RWPE1 (cell line): Measurements from ENCODE around the gene DLX4.

Experiments used
- CTCF ChIA-PET: fragments of 350-600 bp; sonication (Branson Sonifier 250); formaldehyde crosslinking; extraction: SDS; loops from one replicate; lab custom pipeline; 2021; lab: Yijun Ruan, JAX
- POLR2A ChIA-PET: fragments of 400-600 bp; formaldehyde crosslinking; extraction: SDS; loops from one replicate; lab custom pipeline; 2020; ENCODE audit warnings: antibody characterized with exemption; ENCODE audit not compliant: low non-redundant PET; lab: Yijun Ruan, JAX
- DNase-seq: peaks from one replicate; pipeline ENCODE4 v3.0.0; 2012; ENCODE audit warnings: low spot score
- H3K27ac ChIP-seq: fragments of 450-650 bp; 2 replicates; pipeline ENCODE4 v1.5.1; 2017
- TF ChIP-seq, protein P1 (sequence below): fragments of 450-650 bp; conservative IDR thresholded peaks from 2 replicates; pipeline ENCODE4 v1.5.1; 2017; ENCODE audit warnings: low read depth, mild to moderate bottlenecking

The DLX4 gene

DNA sequence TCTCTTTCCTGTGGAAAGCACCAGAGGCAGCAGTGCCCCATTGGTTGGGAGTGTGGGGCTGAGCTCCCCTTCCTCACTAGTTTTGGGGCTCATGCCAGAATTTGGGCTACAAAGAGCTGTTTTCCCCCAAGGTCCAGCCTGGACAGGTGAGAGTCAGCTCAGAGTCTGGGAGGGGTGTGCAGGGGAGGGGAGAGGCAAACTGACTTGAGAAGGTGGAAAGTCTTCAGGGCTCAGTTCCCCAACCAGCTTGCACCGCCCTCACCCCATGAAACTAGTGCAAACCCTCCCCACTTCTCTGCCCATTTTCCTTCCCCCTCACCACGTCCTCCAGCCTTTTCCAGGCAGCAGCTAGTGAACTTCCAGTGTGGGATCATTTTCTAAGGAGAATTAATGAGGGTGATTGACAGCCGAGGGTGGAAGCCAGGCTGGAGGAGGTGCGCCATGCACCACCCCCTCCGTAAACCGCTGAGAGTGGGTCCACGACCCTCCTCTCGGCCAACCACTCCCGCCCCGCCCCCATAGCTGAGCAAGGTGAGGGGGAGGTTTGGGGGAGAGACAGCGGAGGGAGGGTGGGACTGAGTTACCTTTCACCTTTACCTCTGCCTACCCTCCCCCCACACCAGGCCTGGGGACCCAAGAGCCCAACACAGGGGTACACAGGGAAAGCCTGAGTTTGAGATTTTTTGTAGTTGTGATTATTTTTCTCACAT, 6.2 kb upstream of the DLX4 start:
- TF ChIP-seq, protein P1, sequence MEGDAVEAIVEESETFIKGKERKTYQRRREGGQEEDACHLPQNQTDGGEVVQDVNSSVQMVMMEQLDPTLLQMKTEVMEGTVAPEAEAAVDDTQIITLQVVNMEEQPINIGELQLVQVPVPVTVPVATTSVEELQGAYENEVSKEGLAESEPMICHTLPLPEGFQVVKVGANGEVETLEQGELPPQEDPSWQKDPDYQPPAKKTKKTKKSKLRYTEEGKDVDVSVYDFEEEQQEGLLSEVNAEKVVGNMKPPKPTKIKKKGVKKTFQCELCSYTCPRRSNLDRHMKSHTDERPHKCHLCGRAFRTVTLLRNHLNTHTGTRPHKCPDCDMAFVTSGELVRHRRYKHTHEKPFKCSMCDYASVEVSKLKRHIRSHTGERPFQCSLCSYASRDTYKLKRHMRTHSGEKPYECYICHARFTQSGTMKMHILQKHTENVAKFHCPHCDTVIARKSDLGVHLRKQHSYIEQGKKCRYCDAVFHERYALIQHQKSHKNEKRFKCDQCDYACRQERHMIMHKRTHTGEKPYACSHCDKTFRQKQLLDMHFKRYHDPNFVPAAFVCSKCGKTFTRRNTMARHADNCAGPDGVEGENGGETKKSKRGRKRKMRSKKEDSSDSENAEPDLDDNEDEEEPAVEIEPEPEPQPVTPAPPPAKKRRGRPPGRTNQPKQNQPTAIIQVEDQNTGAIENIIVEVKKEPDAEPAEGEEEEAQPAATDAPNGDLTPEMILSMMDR = no peak
- no peak overlapping the region for H3K27ac ChIP-seq
- ChIA-PET POLR2A (interaction anchor here (0.6 kb wide), 1 partner anchor 64 kb away, joined by 6 read pairs; no protein-coding TSS in a partner anchor), CTCF (interaction anchor here (1.7 kb wide), 1 partner anchor 10 kb away, joined by 9 read pairs; no protein-coding TSS in a partner anchor)
- no peak for DNase-seq

DNA sequence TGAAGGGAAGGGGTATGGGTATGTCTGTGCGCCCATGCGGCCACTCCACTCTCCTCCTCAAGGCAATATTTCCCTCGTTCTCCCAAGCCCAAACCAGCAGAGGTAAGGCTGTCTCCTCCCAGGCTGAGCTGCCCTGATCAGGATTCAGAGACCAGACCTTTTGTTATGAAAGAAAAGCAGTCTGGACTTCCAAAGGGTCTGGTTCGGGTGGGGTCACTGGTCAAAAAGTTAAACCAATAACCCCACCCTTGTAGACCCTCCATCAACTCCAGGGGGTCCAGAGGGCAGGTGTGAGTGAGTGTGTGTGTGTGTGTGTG, 5.7 kb upstream of the DLX4 start:
- CTCF ChIA-PET = interaction anchor here (1.7 kb wide), 1 partner anchor 11 kb away, joined by 9 read pairs; no protein-coding TSS in a partner anchor
- POLR2A ChIA-PET = no interaction called here
- H3K27ac ChIP-seq = no peak overlapping the region
- no peak for DNase-seq
- TF ChIP-seq, protein P1 = no peak

DNA sequence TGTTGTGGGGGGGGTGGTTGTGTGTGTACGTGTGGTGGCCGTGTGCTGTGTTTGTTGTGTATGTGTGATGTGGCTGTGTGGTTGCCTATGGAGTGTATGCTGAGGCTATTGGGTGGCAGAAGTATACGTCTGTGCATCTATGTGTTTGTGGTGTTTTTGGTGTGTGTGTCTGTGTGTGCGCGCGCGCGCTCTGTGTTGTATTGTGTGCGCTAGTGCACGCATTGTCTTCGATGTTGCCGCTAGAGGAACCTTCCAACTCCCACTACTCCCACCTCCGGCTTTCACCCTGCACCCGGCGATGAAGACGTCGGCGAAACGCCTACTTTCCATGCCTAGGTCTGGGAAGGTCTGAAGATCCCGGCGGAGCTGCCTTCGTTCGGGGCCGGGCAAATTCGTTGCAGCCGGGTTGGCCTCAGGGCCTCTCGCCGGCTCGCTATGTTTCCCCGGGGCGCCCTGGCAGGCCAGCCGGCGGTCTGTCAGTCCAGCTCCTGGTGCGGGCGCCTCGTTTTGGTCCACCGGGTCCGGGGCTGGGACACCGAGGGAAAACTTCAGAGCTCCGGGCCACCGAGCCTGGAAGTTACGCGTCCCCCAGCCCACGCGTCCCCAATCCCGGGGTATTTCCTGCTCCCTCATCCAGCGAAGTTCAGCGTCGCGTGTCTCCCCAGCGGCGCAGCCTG, 5.2 kb upstream of the DLX4 start:
- TF ChIP-seq, protein P1 = no peak
- CTCF ChIA-PET = interaction anchor here (1.7 kb wide), 1 partner anchor 11 kb away, joined by 9 read pairs; no protein-coding TSS in a partner anchor

DNA sequence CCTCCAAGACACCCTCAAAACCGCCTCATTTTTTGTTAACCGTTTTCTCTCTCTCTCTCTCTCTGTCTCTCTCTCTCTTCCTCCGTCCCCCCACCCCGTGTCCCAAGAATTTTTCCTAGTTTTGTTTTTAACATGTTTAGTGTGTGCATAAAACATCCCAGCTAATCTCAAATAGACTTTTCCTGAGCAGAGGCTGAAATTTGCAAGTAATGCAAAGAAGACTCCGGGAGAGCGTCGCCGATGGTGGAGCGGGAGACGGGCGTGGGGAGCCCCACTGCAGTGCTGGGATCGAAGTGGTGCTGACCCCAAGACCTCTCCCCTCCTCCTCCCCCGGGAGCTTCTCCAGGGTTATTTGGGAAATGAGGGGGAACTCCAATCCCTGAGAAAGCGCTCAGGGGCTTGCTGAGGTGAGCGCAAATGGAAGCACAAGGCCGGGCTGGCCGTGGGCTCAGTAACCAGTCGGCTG, 4.7 kb upstream of the DLX4 start:
- TF ChIP-seq, protein P1 = no peak
- H3K27ac ChIP-seq = no peak overlapping the region
- no peak for DNase-seq
- CTCF ChIA-PET = interaction anchor here (1.7 kb wide), 1 partner anchor 12 kb away, joined by 9 read pairs; no protein-coding TSS in a partner anchor
- POLR2A ChIA-PET = no interaction called here

More for the DNA sequence above, 5.2 kb upstream of the DLX4 start:
- DNase-seq = no peak
- POLR2A ChIA-PET = no interaction called here
- H3K27ac ChIP-seq = no peak overlapping the region

DNA sequence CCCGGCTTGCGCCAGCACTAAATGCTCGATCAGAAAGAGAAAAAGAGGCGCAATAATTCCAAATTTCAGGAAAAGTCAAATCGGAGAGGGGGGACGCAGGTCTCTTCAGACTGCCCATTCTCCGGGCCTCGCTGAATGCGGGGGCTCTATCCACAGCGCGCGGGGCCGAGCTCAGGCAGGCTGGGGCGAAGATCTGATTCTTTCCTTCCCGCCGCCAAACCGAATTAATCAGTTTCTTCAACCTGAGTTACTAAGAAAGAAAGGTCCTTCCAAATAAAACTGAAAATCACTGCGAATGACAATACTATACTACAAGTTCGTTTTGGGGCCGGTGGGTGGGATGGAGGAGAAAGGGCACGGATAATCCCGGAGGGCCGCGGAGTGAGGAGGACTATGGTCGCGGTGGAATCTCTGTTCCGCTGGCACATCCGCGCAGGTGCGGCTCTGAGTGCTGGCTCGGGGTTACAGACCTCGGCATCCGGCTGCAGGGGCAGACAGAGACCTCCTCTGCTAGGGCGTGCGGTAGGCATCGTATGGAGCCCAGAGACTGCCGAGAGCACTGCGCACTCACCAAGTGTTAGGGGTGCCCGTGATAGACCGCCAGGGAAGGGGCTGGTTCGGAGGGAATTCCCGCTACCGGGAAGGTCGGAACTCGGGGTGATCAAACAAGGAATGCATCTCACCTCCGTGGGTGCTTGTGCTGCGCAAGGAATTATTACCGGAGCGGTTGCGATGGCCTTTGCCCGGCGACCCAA, 4.0 kb upstream of the DLX4 start:
- DNase-seq = no peak
- ChIA-PET CTCF (no interaction called here), POLR2A (no interaction called here)
- TF ChIP-seq, protein P1 = no peak
- no peak overlapping the region for H3K27ac ChIP-seq

DNA sequence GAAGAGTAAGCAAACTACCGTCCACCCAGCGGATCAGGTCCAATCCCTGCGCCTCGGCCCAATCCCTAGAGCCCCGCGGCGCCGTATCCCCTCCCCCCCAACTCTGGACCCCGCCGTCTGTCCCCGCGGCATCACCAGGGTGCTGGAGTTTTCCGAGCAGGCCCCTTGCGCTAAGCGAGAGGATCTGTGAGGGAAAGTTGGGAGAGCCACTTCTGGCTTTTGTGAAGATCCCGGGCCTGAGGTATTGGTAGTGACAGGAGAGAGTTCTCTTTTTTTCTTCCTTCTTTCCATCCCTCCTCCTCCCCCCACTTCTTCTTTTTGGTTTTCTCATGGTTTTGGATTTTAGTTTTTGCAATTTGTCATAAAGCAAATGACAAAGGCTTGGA, 3.5 kb upstream of the DLX4 start:
- TF ChIP-seq, protein P1 = no peak
- no peak for DNase-seq
- no peak overlapping the region for H3K27ac ChIP-seq
- ChIA-PET CTCF (no interaction called here), POLR2A (no interaction called here)
